Fibroblast of lung (primary cell): ENCODE data around the gene PAK3.

ENCODE experiments used
- EZH2 ChIP-seq: IDR thresholded peaks from 2 replicates; pipeline ENCODE4 v1.5.1; 2012; ENCODE audit warnings: low read length, control low read depth, mild to moderate bottlenecking; ENCODE audit errors: missing control alignments
- TF ChIP-seq, protein P1 (sequence below), 2 donors: IDR thresholded peaks in 1 of 2; conservative IDR thresholded peaks in 1 of 2; 1 replicate in 1 of 2; 2 replicates in 1 of 2; pipeline ENCODE4 v1.5.1; 2011 to 2012; ENCODE audit warnings: low read length in 2 of 2, control low read depth in 1 of 2, inconsistent platforms in 1 of 2, low read depth in 1 of 2, mild to moderate bottlenecking in 1 of 2

DNA sequence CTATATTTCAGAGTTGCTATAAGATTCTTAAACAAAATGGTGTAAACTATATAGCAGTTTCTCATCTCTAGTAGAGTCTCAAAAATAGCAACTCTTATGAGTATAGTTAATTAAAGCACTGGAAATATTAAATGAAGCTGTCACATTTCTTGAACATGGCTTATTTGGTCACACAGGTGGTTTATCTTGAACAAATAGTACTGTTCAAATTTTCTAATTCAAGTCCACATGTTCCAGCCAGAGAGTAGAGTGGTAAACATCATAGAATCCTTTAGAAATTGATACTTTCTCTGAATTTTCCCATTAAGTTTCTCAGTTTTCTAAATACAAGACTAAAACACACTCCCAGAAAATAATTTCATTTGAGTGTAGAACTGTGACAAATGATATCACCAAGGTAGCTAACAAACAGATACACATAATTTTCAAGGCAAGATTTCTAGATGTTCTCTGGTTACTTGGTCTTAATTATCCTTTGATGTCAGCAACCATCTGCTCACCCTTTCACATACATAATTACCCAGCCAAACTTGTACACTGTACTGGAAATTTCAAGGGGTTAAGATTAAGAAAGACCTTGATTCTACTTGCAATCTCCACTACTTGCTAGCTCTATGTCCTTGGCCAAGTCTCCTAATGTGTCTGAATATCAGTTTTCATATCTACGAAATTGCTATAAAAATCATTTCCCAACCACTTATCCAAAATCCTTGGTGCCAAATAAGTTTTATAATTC lies 24.3 kb upstream of the PAK3 start:
- TF ChIP-seq, protein P1, sequence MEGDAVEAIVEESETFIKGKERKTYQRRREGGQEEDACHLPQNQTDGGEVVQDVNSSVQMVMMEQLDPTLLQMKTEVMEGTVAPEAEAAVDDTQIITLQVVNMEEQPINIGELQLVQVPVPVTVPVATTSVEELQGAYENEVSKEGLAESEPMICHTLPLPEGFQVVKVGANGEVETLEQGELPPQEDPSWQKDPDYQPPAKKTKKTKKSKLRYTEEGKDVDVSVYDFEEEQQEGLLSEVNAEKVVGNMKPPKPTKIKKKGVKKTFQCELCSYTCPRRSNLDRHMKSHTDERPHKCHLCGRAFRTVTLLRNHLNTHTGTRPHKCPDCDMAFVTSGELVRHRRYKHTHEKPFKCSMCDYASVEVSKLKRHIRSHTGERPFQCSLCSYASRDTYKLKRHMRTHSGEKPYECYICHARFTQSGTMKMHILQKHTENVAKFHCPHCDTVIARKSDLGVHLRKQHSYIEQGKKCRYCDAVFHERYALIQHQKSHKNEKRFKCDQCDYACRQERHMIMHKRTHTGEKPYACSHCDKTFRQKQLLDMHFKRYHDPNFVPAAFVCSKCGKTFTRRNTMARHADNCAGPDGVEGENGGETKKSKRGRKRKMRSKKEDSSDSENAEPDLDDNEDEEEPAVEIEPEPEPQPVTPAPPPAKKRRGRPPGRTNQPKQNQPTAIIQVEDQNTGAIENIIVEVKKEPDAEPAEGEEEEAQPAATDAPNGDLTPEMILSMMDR (conservative IDR thresholded peaks at IDR 0.05 in 1 of 2, IDR thresholded peaks at IDR 0.05 in 1 of 2; ENCODE audit: low read depth in 1 of 2, low read length in 2 of 2) = no peak
- TF ChIP-seq EZH2 = no peak
